HepG2 (cell line): Measurements from ENCODE around the gene TM9SF2. TPM values are rescaled to one million over a fixed set of nuclear protein-coding genes. Genes with fewer than 3 reads are reported as not detected.

Source experiments
- ATAC-seq: fragments of 200-7000 bp; cut with Tn5 transposase; 3 replicates; pipeline ENCODE4 v1.9.1; 2020; ENCODE audit warnings: mild to moderate bottlenecking, moderate library complexity
- BruUV-seq: library from RNA; stranded (reverse); fragments of 400-500 nt; replicated peaks from 2 replicates; lab custom pipeline; 2021; lab: Mats Ljungman, UMichigan
- CTCF ChIA-PET: fragments of 300-600 bp; formaldehyde crosslinking; extraction: SDS; loops from one replicate; lab custom pipeline; 2021; ENCODE audit warnings: low total read pairs, inconsistent platforms, low intra/inter-chr PET ratio; lab: Yijun Ruan, JAX
- POLR2A ChIA-PET: fragments of 350-600 bp; sonication (Branson Sonifier 250); formaldehyde crosslinking; loops from one replicate; lab custom pipeline; 2020; ENCODE audit warnings: antibody characterized with exemption, inconsistent platforms; lab: Yijun Ruan, JAX
- DNase-seq: peaks from one replicate; pipeline ENCODE4 v3.0.0-alpha.2; 2015; ENCODE audit warnings: low spot score
- FAIRE-seq: peaks from 3 replicates; lab custom pipeline; 2011; peaks lifted over from hg19 to GRCh38; lab: Jason Lieb, UNC
- H2AFZ ChIP-seq: one replicate; pipeline ENCODE4 v1.6.1; 2011; ENCODE audit warnings: low read length, inconsistent platforms
- H3K27ac ChIP-seq: fragments of 300-600 bp; 3 replicates; pipeline ENCODE4 v1.8.0; 2011; ENCODE audit warnings: mixed run types, mild to moderate bottlenecking, mixed read lengths, low read length, inconsistent platforms; ENCODE audit not compliant: insufficient read depth; ENCODE audit errors: extremely low read length
- H3K27me3 ChIP-seq, 2 experiments: fragments of 200-600 bp in 1 of 2; 2 replicates in 1 of 2; 3 replicates in 1 of 2; pipeline versions ENCODE4 v1.6.0 to v1.8.0; 2011; ENCODE audit warnings: low read length in 2 of 2, mild to moderate bottlenecking in 2 of 2, moderate library complexity in 2 of 2, inconsistent platforms in 1 of 2; ENCODE audit not compliant: insufficient read depth in 2 of 2, control insufficient read depth in 1 of 2
- H3K36me3 ChIP-seq, 2 experiments: fragments of 200-600 bp in 1 of 2; replicated peaks in 1 of 2; 2 replicates in 1 of 2; 3 replicates in 1 of 2; pipeline versions ENCODE4 v1.5.1 to v1.8.0; 2011; ENCODE audit warnings: low read length in 2 of 2, inconsistent platforms in 1 of 2; ENCODE audit not compliant: insufficient read depth in 2 of 2, control insufficient read depth in 1 of 2
- H3K4me1 ChIP-seq: 2 replicates; pipeline ENCODE4 v1.5.1; 2012; ENCODE audit warnings: low read length, inconsistent platforms; ENCODE audit not compliant: insufficient read depth
- H3K4me2 ChIP-seq: 2 replicates; pipeline ENCODE4 v1.6.0; 2011; ENCODE audit warnings: low read depth, low read length, inconsistent platforms
- H3K4me3 ChIP-seq, 3 experiments: fragments of 200-600 bp in 1 of 3; sonication (generic), shearing (Covaris generic) in 1 of 3; replicated peaks in 1 of 3; 2 replicates each; pipeline ENCODE4 v1.5.1; 2011 to 2016; ENCODE audit warnings: low read length in 3 of 3, inconsistent platforms in 2 of 3, low read depth in 2 of 3, mild to moderate bottlenecking in 2 of 3, control low read depth in 1 of 3, mixed read lengths in 1 of 3; ENCODE audit not compliant: insufficient read depth in 1 of 3
- H3K79me2 ChIP-seq: one replicate; pipeline ENCODE4 v1.6.1; 2011; ENCODE audit warnings: low read length, inconsistent platforms; ENCODE audit not compliant: insufficient read depth
- H3K9ac ChIP-seq: 2 replicates; pipeline ENCODE4 v1.6.0; 2011; ENCODE audit warnings: mild to moderate bottlenecking, low read depth, low read length, inconsistent platforms; ENCODE audit not compliant: insufficient read depth
- H3K9me3 ChIP-seq: 2 replicates; pipeline ENCODE4 v1.5.1; 2012; ENCODE audit warnings: mild to moderate bottlenecking, low read length
- H4K20me1 ChIP-seq: 2 replicates; pipeline ENCODE4 v1.6.0; 2011; ENCODE audit warnings: inconsistent platforms, mild to moderate bottlenecking, low read length, moderate library complexity; ENCODE audit not compliant: insufficient read depth
- ARID5B ChIP-seq: IDR thresholded peaks from 2 replicates; pipeline ENCODE4 v1.4.0; 2020; ENCODE audit warnings: mild to moderate bottlenecking, missing genetic modification reagents
- ERF ChIP-seq: IDR thresholded peaks from 2 replicates; pipeline ENCODE4 v1.6.1; 2018; ENCODE audit warnings: missing biosample characterization, missing genetic modification reagents
- GTF2F1 ChIP-seq: fragments of 150-350 bp; IDR thresholded peaks from 2 replicates; pipeline ENCODE4 v1.6.1; 2014; ENCODE audit warnings: low read length
- HMGXB4 ChIP-seq, 2 experiments: sonication (generic) in 1 of 2; formaldehyde crosslinking in 1 of 2; IDR thresholded peaks; 2 replicates each; pipeline versions ENCODE4 v1.4.0 to v1.6.1; 2018 to 2020; ENCODE audit warnings: missing genetic modification reagents in 2 of 2, borderline replicate concordance in 1 of 2, low read depth in 1 of 2, mild to moderate bottlenecking in 1 of 2, missing biosample characterization in 1 of 2
- NRL ChIP-seq: sonication (generic); formaldehyde crosslinking; IDR thresholded peaks from 2 replicates; pipeline ENCODE4 v1.5.0; 2020; ENCODE audit warnings: missing genetic modification reagents, mild to moderate bottlenecking, moderate library complexity, borderline replicate concordance
- PAX8 ChIP-seq: sonication (generic); formaldehyde crosslinking; IDR thresholded peaks from 2 replicates; pipeline ENCODE4 v1.8.0; 2022; ENCODE audit warnings: mild to moderate bottlenecking, missing genetic modification reagents, borderline replicate concordance
- SPEN ChIP-seq: sonication (generic); formaldehyde crosslinking; IDR thresholded peaks from 2 replicates; pipeline ENCODE4 v1.5.1; 2020; ENCODE audit warnings: low read depth, mild to moderate bottlenecking, missing genetic modification reagents
- SRY ChIP-seq: sonication (generic); formaldehyde crosslinking; IDR thresholded peaks from 2 replicates; pipeline ENCODE4 v1.8.0; 2022; ENCODE audit warnings: mild to moderate bottlenecking, missing genetic modification reagents
- TFAP4 ChIP-seq: sonication (generic); IDR thresholded peaks from 2 replicates; pipeline ENCODE4 v1.6.1; 2016; ENCODE audit warnings: low read depth, borderline replicate concordance
- ZBTB33 ChIP-seq: sonication (generic); formaldehyde crosslinking; IDR thresholded peaks from 2 replicates; pipeline ENCODE4 v1.4.0; 2020; ENCODE audit warnings: missing genetic modification reagents
- ZFP36L2 ChIP-seq: sonication (generic); formaldehyde crosslinking; IDR thresholded peaks from 2 replicates; pipeline ENCODE4 v1.4.0; 2020; ENCODE audit warnings: missing genetic modification reagents
- ZNF563 ChIP-seq: sonication (generic); formaldehyde crosslinking; IDR thresholded peaks from 2 replicates; pipeline ENCODE4 v1.8.0; 2022; ENCODE audit warnings: mild to moderate bottlenecking, moderate library complexity, missing genetic modification reagents
- WGBS: methylation state at CpG from one replicate; pipeline ENCODE4 v1.1.6; 2017; ENCODE audit warnings: low lambda C conversion rate; 5-methylcytosine and 5-hydroxymethylcytosine counted together
- in situ Hi-C: cut with HindIII; loops from 2 replicates; pipeline ENCODE4 v1.10.0; 2017; ENCODE audit warnings: low pct_unique_long_range_greater_than_20kb; ENCODE audit not compliant: extremely low pct_ligation_motif_present
- intact Hi-C: fragments of 100-400 bp; cut with micrococcal nuclease; formaldehyde crosslinking; loops from one replicate; pipeline ENCODE4 v1.10.0; 2022; ENCODE audit not compliant: unreplicated experiment
- polyA plus RNA-seq, 8 experiments: library from polyadenylated mRNA; depleted of rRNA in 3 of 8; stranded (reverse) in 7 of 8; unstranded in 1 of 8; fragments of >200 nt; fragmentation: Illumina TruSeq in 4 of 8; extraction: Trizol in 4 of 8; gene quantifications; 2 replicates each; pipeline versions ENCODE4 v1.2.1 to v1.2.3, GENCODE V29; 2011 to 2016; ENCODE audit warnings: low read depth in 4 of 8, missing spikeins in 1 of 8, mixed read lengths in 1 of 8; ENCODE audit not compliant: insufficient read depth in 1 of 8
- total RNA-seq, 5 experiments: library from RNA; depleted of rRNA; stranded (reverse); fragments of >200 nt; fragmentation: Illumina TruSeq; extraction: Trizol; gene quantifications; 2 replicates each; pipeline ENCODE4 v1.2.3, GENCODE V29; 2016; ENCODE audit warnings: low read depth in 1 of 5
- TF ChIP-seq, protein P1 (sequence below): sonication (generic); formaldehyde crosslinking; IDR thresholded peaks from 2 replicates; pipeline ENCODE4 v1.4.0; 2020; ENCODE audit warnings: mild to moderate bottlenecking, low read depth, missing genetic modification reagents

TM9SF2 gene
- total and polyA plus RNA-seq, 2 of the 13 experiments (the other 11 are each of a cell fraction or from before 2014, with no cell fraction given), result 94.1 to 123 TPM

DNA sequence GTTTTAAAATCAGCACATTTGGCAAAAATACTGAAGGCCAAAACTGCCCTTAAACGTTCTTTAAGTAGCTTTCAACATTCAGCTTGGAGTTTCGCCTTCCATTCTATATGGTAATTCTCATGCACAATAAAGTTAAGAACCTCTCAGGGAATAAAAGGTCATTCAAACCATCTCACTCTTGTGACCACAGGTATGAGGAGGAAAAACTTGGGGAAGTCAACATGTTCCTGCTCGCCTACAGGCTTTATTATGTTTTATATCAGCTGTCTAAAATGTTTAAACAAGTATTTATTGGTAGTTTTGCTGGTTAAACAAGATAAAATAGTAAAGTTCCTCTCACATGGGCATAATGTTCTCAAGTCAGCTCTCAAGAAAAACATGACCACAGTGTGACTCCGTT lies 19.9 kb upstream of the TM9SF2 start:
- ATAC-seq, result no peak
- no peaks in the 10 kb centered on the region for H3K79me2 ChIP-seq
- no peak overlapping the region for H3K4me2 ChIP-seq
- no TSS peak for BruUV-seq
- H3K4me3 ChIP-seq, result no peak overlapping the region
- POLR2A ChIA-PET, result no interaction called here
- no peak overlapping the region for H3K9ac ChIP-seq
- intact Hi-C loops (no loop called here), in situ Hi-C loops (no loop called here)
- no peak overlapping the region for H2AFZ ChIP-seq
- no peak for TF ChIP-seq GTF2F1
- no peak for TF ChIP-seq ARID5B (CRISPR knock-in tag)
- no peak for TF ChIP-seq SRY (CRISPR knock-in tag)
- no peak for TF ChIP-seq NRL (CRISPR knock-in tag)
- TF ChIP-seq ZNF563 (CRISPR knock-in tag), result no peak
- TF ChIP-seq PAX8 (CRISPR knock-in tag), result no peak
- no peak for TF ChIP-seq ZFP36L2 (CRISPR knock-in tag)
- TF ChIP-seq ERF, result no peak
- no peak for TF ChIP-seq TFAP4
- TF ChIP-seq, protein P1, sequence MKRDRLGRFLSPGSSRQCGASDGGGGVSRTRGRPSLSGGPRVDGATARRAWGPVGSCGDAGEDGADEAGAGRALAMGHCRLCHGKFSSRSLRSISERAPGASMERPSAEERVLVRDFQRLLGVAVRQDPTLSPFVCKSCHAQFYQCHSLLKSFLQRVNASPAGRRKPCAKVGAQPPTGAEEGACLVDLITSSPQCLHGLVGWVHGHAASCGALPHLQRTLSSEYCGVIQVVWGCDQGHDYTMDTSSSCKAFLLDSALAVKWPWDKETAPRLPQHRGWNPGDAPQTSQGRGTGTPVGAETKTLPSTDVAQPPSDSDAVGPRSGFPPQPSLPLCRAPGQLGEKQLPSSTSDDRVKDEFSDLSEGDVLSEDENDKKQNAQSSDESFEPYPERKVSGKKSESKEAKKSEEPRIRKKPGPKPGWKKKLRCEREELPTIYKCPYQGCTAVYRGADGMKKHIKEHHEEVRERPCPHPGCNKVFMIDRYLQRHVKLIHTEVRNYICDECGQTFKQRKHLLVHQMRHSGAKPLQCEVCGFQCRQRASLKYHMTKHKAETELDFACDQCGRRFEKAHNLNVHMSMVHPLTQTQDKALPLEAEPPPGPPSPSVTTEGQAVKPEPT (CRISPR knock-in tag), result no peak
- no peak for TF ChIP-seq ZBTB33 (CRISPR knock-in tag)
- no peak for TF ChIP-seq SPEN (CRISPR knock-in tag)
- no peak for TF ChIP-seq HMGXB4 (CRISPR knock-in tag; IDR thresholded peaks at IDR 0.05; ENCODE audit: borderline replicate concordance in 1 of 2, low read depth in 1 of 2)
- H3K27me3 ChIP-seq, result no peaks in the 10 kb centered on the region
- no peaks in the 10 kb centered on the region for H4K20me1 ChIP-seq
- H3K9me3 ChIP-seq, result no peaks in the 10 kb centered on the region
- no peak for FAIRE-seq
- no peaks in the 10 kb centered on the region for H3K4me1 ChIP-seq
- H3K36me3 ChIP-seq, result no peaks in the 10 kb centered on the region
- CTCF ChIA-PET, result no interaction called here
- WGBS, result 62% methylated on average over 4 of the region's 4 CpGs
- DNase-seq, result no peak
- H3K27ac ChIP-seq, result no peak overlapping the region
